ENCODE data around the gene ARHGAP27. TPM values are rescaled to one million over a fixed set of nuclear protein-coding genes. Genes with fewer than 3 reads are reported as not detected.

Gene ARHGAP27
- total and polyA plus RNA-seq, 2 of the 13 experiments (the other 11 are each of a cell fraction or from before 2014, with no cell fraction given), result 15.5 to 18.9 TPM

DNA sequence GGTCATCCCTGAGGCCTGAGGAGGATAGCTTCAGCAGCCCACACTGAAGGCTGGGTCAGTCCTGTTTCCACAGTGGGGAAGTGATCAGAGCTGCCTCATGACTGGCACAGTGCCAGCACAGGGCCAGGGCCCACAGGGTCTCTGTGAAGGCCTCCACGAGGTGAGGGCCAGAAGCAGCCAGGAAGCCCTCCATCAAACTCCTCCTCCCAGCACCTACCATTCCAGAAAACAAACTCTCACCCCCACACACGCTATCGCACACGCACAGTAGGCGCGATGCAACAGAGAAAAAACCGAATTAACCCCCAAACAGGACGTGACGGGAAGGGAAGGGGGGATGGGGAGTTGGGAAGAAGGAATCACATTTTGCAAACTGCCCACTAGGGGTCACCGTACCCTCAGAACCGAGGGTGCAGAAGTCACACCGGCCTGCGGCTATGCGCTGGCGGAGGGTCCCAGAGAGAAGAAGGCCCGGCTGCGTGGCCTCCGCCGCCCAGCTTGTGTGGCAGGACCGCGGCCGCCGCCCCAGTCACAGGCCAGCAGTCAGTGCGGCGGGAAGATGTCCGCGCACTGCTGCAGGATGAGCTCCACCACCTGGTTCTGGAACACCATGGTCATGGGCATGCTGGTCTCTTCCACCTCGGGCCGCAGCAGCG, 37.6 kb downstream of the ARHGAP27 start (continued):
- TF ChIP-seq AGO1 (IDR thresholded peaks at IDR 0.05; ENCODE audit: low read depth, low read length, poor library complexity, severe bottlenecking), result peak; percentile 3
- TF ChIP-seq ZNF883 (CRISPR knock-in tag; IDR thresholded peaks at IDR 0.05; ENCODE audit: not compliant biosample characterization), result peak; percentile 64
- no peak for TF ChIP-seq ZNF878 (CRISPR knock-in tag; IDR thresholded peaks at IDR 0.05)
- TF ChIP-seq ZNF652 (CRISPR knock-in tag; IDR thresholded peaks at IDR 0.05; ENCODE audit: borderline replicate concordance, low read depth), result peak; percentile 82
- TF ChIP-seq, protein P1, sequence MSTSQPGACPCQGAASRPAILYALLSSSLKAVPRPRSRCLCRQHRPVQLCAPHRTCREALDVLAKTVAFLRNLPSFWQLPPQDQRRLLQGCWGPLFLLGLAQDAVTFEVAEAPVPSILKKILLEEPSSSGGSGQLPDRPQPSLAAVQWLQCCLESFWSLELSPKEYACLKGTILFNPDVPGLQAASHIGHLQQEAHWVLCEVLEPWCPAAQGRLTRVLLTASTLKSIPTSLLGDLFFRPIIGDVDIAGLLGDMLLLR (CRISPR knock-in tag; IDR thresholded peaks at IDR 0.05), result 0 out of 2 replicates have a peak, but pooled peaks have one; percentile 35
- TF ChIP-seq, protein P2, sequence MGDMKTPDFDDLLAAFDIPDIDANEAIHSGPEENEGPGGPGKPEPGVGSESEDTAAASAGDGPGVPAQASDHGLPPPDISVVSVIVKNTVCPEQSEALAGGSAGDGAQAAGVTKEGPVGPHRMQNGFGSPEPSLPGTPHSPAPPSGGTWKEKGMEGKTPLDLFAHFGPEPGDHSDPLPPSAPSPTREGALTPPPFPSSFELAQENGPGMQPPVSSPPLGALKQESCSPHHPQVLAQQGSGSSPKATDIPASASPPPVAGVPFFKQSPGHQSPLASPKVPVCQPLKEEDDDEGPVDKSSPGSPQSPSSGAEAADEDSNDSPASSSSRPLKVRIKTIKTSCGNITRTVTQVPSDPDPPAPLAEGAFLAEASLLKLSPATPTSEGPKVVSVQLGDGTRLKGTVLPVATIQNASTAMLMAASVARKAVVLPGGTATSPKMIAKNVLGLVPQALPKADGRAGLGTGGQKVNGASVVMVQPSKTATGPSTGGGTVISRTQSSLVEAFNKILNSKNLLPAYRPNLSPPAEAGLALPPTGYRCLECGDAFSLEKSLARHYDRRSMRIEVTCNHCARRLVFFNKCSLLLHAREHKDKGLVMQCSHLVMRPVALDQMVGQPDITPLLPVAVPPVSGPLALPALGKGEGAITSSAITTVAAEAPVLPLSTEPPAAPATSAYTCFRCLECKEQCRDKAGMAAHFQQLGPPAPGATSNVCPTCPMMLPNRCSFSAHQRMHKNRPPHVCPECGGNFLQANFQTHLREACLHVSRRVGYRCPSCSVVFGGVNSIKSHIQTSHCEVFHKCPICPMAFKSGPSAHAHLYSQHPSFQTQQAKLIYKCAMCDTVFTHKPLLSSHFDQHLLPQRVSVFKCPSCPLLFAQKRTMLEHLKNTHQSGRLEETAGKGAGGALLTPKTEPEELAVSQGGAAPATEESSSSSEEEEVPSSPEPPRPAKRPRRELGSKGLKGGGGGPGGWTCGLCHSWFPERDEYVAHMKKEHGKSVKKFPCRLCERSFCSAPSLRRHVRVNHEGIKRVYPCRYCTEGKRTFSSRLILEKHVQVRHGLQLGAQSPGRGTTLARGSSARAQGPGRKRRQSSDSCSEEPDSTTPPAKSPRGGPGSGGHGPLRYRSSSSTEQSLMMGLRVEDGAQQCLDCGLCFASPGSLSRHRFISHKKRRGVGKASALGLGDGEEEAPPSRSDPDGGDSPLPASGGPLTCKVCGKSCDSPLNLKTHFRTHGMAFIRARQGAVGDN (CRISPR knock-in tag; IDR thresholded peaks at IDR 0.05), result peak; percentile 63
- peak; percentile 18; the same call in 1 of the 2 replicates for TF ChIP-seq ZMYM4 (CRISPR knock-in tag; IDR thresholded peaks at IDR 0.05)
- TF ChIP-seq BORCS8-MEF2B (CRISPR knock-in tag; IDR thresholded peaks at IDR 0.05), result 0 out of 2 replicates have a peak, but pooled peaks have one; percentile 48
- peak; percentile 27; the same call in 1 of the 2 replicates for TF ChIP-seq KMT2A (CRISPR knock-in tag; IDR thresholded peaks at IDR 0.05)
- TF ChIP-seq ZFX (CRISPR knock-in tag; IDR thresholded peaks at IDR 0.05; ENCODE audit: low read depth), result peak; percentile 36; the same call in 1 of the 2 replicates
- peak; percentile 48 for TF ChIP-seq JARID2 (CRISPR knock-in tag; IDR thresholded peaks at IDR 0.05; ENCODE audit: insufficient replicate concordance)
- TF ChIP-seq XRCC5 (optimal IDR thresholded peaks at IDR 0.05; ENCODE audit: low read length), result peak; percentile 84
- TF ChIP-seq ZNF724P (CRISPR knock-in tag; IDR thresholded peaks at IDR 0.05; ENCODE audit: borderline replicate concordance), result no peak
- TF ChIP-seq ZNF850 (CRISPR knock-in tag; conservative IDR thresholded peaks at IDR 0.05), result 0 out of 2 replicates have a peak, but pooled peaks have one; percentile 52
- TF ChIP-seq, protein P3, sequence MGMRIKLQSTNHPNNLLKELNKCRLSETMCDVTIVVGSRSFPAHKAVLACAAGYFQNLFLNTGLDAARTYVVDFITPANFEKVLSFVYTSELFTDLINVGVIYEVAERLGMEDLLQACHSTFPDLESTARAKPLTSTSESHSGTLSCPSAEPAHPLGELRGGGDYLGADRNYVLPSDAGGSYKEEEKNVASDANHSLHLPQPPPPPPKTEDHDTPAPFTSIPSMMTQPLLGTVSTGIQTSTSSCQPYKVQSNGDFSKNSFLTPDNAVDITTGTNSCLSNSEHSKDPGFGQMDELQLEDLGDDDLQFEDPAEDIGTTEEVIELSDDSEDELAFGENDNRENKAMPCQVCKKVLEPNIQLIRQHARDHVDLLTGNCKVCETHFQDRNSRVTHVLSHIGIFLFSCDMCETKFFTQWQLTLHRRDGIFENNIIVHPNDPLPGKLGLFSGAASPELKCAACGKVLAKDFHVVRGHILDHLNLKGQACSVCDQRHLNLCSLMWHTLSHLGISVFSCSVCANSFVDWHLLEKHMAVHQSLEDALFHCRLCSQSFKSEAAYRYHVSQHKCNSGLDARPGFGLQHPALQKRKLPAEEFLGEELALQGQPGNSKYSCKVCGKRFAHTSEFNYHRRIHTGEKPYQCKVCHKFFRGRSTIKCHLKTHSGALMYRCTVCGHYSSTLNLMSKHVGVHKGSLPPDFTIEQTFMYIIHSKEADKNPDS (CRISPR knock-in tag; IDR thresholded peaks at IDR 0.05), result no peak
- no peak for TF ChIP-seq ZNF577 (CRISPR knock-in tag; IDR thresholded peaks at IDR 0.05; ENCODE audit: borderline replicate concordance, low read depth)
- TF ChIP-seq SAP130 (CRISPR knock-in tag; IDR thresholded peaks at IDR 0.05; ENCODE audit: low read depth), result peak; percentile 49; the same call in 1 of the 2 replicates
- peak; percentile 72 for TF ChIP-seq SALL1 (CRISPR knock-in tag; IDR thresholded peaks at IDR 0.05)
- peak; percentile 57; the same call in 1 of the 2 replicates for TF ChIP-seq GATAD1 (CRISPR knock-in tag; IDR thresholded peaks at IDR 0.05)

Data from HepG2 (cell line).